HCT116 (cell line): ENCODE measurements around the gene RNF111. TPM values are rescaled to one million over a fixed set of nuclear protein-coding genes. Genes with fewer than 3 reads are reported as not detected.

ENCODE experiments used
- ATAC-seq: fragments of 200-7000 bp; cut with Tn5 transposase; 2 replicates; pipeline ENCODE4 v1.9.1; 2020; ENCODE audit warnings: mild to moderate bottlenecking, moderate library complexity
- BruUV-seq: library from RNA; stranded (reverse); fragments of 400-500 nt; replicated peaks from 2 replicates; lab custom pipeline; 2021; lab: Mats Ljungman, UMichigan
- CTCF ChIA-PET: fragments of 300-600 bp; sonication (Branson Sonifier 250); formaldehyde crosslinking; loops from one replicate; lab custom pipeline; 2021; ENCODE audit warnings: antibody characterized with exemption; lab: Charles Lee
- POLR2A ChIA-PET: fragments of 300-600, 350-600 bp; sonication (Branson Sonifier 250); formaldehyde crosslinking; loops from one replicate; lab custom pipeline; 2021; ENCODE audit warnings: antibody characterized with exemption; lab: Charles Lee
- RAD21 ChIA-PET, 2 experiments: fragments of 300-600 bp; sonication (Branson Sonifier 250); formaldehyde crosslinking; loops; one replicate each; lab custom pipeline; 2023; ENCODE audit warnings: low total read pairs in 2 of 2; ENCODE audit not compliant: uncharacterized antibody in 2 of 2, unreplicated experiment in 2 of 2, low non-redundant PET in 1 of 2; lab: Charles Lee
- DNase-seq: peaks from one replicate; pipeline ENCODE4 v3.0.0-alpha.2; 2010; ENCODE audit warnings: low read depth, low spot score
- H2AFZ ChIP-seq: fragments of 200-600 bp; shearing (Covaris generic), sonication (generic); 2 replicates; pipeline ENCODE4 v1.6.1; 2017; ENCODE audit warnings: low read depth, mixed run types, mixed read lengths, antibody characterized with exemption, low read length; ENCODE audit not compliant: poor library complexity, severe bottlenecking
- H3K27ac ChIP-seq: 2 replicates; pipeline ENCODE4 v1.5.1; 2012; ENCODE audit warnings: low read depth, low read length
- H3K27me3 ChIP-seq: fragments of 200-600 bp; sonication (generic); 2 replicates; pipeline ENCODE4 v1.6.1; 2016; ENCODE audit warnings: mixed run types, low read length, mixed read lengths; ENCODE audit not compliant: insufficient read depth
- H3K36me3 ChIP-seq, 2 experiments: fragments of 200-500 bp in 1 of 2; fragments of 200-600 bp in 1 of 2; sonication (Bioruptor generic) in 1 of 2; sonication (generic) in 1 of 2; 2 replicates each; pipeline versions ENCODE4 v1.5.1 to v1.6.1; 2014 to 2016; ENCODE audit warnings: low read length in 2 of 2, inconsistent platforms in 1 of 2, mixed read lengths in 1 of 2, mixed run types in 1 of 2; ENCODE audit not compliant: insufficient read depth in 2 of 2, control insufficient read depth in 1 of 2
- H3K4me1 ChIP-seq, 2 experiments: fragments of 200-600 bp in 1 of 2; sonication (generic) in 1 of 2; 2 replicates each; pipeline versions ENCODE4 v1.5.1 to v1.6.1; 2012 to 2017; ENCODE audit warnings: low read length in 2 of 2, inconsistent platforms in 1 of 2, mild to moderate bottlenecking in 1 of 2, mixed read lengths in 1 of 2, mixed run types in 1 of 2, moderate library complexity in 1 of 2; ENCODE audit not compliant: insufficient read depth in 2 of 2, control insufficient read depth in 1 of 2
- H3K4me2 ChIP-seq: fragments of 200-600 bp; sonication (generic); 2 replicates; pipeline ENCODE4 v1.6.1; 2017; ENCODE audit warnings: mixed run types, low read length, mixed read lengths
- H3K4me3 ChIP-seq, 2 experiments: fragments of 200-600 bp in 1 of 2; sonication (generic) in 1 of 2; replicated peaks in 1 of 2; 2 replicates each; pipeline ENCODE4 v1.5.1; 2011 to 2016; ENCODE audit warnings: low read length in 2 of 2, control low read depth in 1 of 2, low read depth in 1 of 2, mild to moderate bottlenecking in 1 of 2, mixed read lengths in 1 of 2, mixed run types in 1 of 2
- H3K79me2 ChIP-seq: fragments of 200-600 bp; sonication (generic); 2 replicates; pipeline ENCODE4 v1.6.1; 2017; ENCODE audit warnings: mild to moderate bottlenecking, mixed run types, low read length, moderate library complexity, mixed read lengths; ENCODE audit not compliant: insufficient read depth
- H3K9ac ChIP-seq: fragments of 200-600 bp; sonication (generic); 2 replicates; pipeline ENCODE4 v1.6.1; 2016; ENCODE audit warnings: low read length, mixed read lengths
- H3K9me2 ChIP-seq: fragments of 200-600 bp; sonication (generic), shearing (Covaris generic); 2 replicates; pipeline ENCODE4 v1.6.1; 2017; ENCODE audit warnings: mixed run types, mild to moderate bottlenecking, moderate library complexity; ENCODE audit not compliant: insufficient read depth
- H3K9me3 ChIP-seq, 2 experiments: fragments of 200-500 bp in 1 of 2; fragments of 200-600 bp in 1 of 2; sonication (Bioruptor generic) in 1 of 2; sonication (generic) in 1 of 2; 2 replicates each; pipeline ENCODE4 v1.6.1; 2014 to 2017; ENCODE audit warnings: low read length in 2 of 2, mixed read lengths in 2 of 2, inconsistent platforms in 1 of 2, low read depth in 1 of 2, mild to moderate bottlenecking in 1 of 2, mixed run types in 1 of 2, moderate library complexity in 1 of 2; ENCODE audit not compliant: control insufficient read depth in 1 of 2, insufficient read depth in 1 of 2
- H4K20me1 ChIP-seq: fragments of 200-600 bp; sonication (generic), shearing (Covaris generic); 2 replicates; pipeline ENCODE4 v1.6.1; 2017; ENCODE audit warnings: mixed run types, mild to moderate bottlenecking, moderate library complexity; ENCODE audit not compliant: insufficient read depth
- CEBPB ChIP-seq: IDR thresholded peaks from 2 replicates; pipeline ENCODE4 v1.6.1; 2012; ENCODE audit warnings: low read depth
- ELF1 ChIP-seq: IDR thresholded peaks from 2 replicates; pipeline ENCODE4 v1.6.1; 2012; ENCODE audit warnings: low read depth, borderline replicate concordance
- JUND ChIP-seq: IDR thresholded peaks from 2 replicates; pipeline ENCODE4 v1.6.1; 2012
- POLR2A ChIP-seq: IDR thresholded peaks from 2 replicates; pipeline ENCODE4 v1.7.0; 2011; ENCODE audit warnings: borderline replicate concordance; ENCODE audit not compliant: insufficient read depth, insufficient read length; ENCODE audit errors: extremely low read depth
- POLR2AphosphoS5 ChIP-seq: IDR thresholded peaks from 2 replicates; pipeline ENCODE4 v1.6.1; 2011; ENCODE audit warnings: mild to moderate bottlenecking, low read depth, low read length, moderate library complexity
- RAD21 ChIP-seq: IDR thresholded peaks from 2 replicates; pipeline ENCODE4 v1.6.1; 2012; ENCODE audit warnings: low read depth, mild to moderate bottlenecking
- SIN3A ChIP-seq: IDR thresholded peaks from 2 replicates; pipeline ENCODE4 v1.6.1; 2012; ENCODE audit warnings: low read depth
- SP1 ChIP-seq: IDR thresholded peaks from 2 replicates; pipeline ENCODE4 v1.6.1; 2012; ENCODE audit warnings: low read depth
- SRF ChIP-seq: IDR thresholded peaks from 2 replicates; pipeline ENCODE4 v1.6.1; 2012; ENCODE audit warnings: low read depth
- ZNF274 ChIP-seq: fragments of 200-500 bp; sonication (Bioruptor generic); IDR thresholded peaks from 2 replicates; pipeline ENCODE4 v1.6.1; 2014; ENCODE audit warnings: mild to moderate bottlenecking, low read depth, low read length, inconsistent platforms
- intact Hi-C: fragments of 100-400 bp; cut with micrococcal nuclease; formaldehyde crosslinking; loops from 2 replicates; pipeline ENCODE4 v1.10.0; 2022
- total RNA-seq: library from RNA; stranded (reverse); gene quantifications from one replicate; pipeline ENCODE4 v1.2.1, GENCODE V29; 2021; ENCODE audit not compliant: unreplicated experiment

Gene RNF111
- total RNA-seq, 1 experiment from 2014 or later: 31.5 TPM

DNA sequence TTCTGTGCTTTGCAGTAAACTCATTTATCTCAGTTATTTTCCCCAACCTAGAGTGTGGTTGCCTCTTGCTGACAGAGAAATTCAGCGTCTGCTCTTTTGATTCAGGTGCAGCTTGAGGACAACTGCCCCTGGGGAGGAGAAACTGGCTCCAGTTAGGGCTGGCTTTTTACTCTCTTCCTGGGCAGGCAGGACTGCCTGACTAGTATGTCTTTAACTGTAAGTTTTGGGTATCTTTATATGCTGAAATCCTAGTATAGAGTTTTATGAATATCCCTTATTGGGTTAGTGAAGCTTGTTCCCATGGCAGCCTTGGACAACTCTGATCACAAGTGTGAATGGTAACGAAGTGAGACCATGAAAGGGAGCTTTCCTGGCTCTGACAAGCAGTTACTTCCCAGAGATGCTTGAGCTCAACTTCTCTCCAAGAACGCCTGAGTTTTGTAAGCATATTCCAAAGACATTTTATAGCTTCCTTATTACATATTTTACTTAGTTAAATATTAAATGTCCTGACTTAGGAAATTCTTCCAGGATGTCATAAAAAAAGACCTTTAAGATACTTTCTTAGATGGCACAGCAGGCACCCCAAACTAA lies 144.6 kb downstream of the RNF111 start:
- POLR2A ChIA-PET: no interaction called here
- ATAC-seq: no peak
- BruUV-seq: no TSS peak

DNA sequence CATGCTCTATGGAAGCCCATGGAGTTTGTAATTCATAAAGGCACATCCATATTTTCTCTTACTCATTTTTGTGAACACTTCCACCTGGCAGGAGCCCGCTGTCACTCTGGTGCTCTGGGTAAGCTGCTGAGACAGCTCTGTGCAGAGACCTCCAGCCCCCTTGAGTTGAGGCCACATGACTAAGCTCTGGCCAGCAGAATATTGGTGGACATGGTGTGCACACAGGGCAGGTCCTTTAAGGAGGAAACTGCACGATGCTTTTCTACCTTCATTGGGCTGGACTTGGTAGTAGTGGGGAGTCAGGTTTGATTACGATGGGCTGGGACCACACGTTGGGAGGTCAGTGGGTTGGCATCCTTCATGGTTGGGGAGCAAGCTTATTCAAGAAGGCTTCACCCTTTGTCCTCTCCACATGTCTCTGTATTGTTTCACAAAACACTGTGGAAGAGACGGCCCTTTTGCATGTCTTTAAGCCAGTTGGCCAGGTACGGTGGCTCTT lies 146.5 kb downstream of the RNF111 start:
- peaks cover 17 to 41% of the 10 kb centered on the region in 2 experiments; a peak in 3 of 4 replicates for H3K36me3 ChIP-seq
- ATAC-seq: no peak
- intact Hi-C loops: loop anchor here (10.0 kb wide), 1 partner anchor 909 kb away; no protein-coding TSS in a partner anchor

More for the DNA sequence above, 144.6 kb downstream of the RNF111 start:
- Histone ChIP-seq H3K4me1 (no peaks in the 10 kb centered on the region), H4K20me1 (no peaks in the 10 kb centered on the region), H3K79me2 (peaks cover 41% of the 10 kb centered on the region), H3K27me3 (no peaks in the 10 kb centered on the region), H3K9me2 (no peaks in the 10 kb centered on the region), H2AFZ (no peak overlapping the region), H3K9me3 (no peaks in the 10 kb centered on the region; a peak in 1 of 4 replicates), H3K9ac (no peak overlapping the region), H3K4me3 (no peak overlapping the region), H3K36me3 (peaks cover 17 to 29% of the 10 kb centered on the region in 2 experiments; a peak in 3 of 4 replicates), H3K4me2 (no peak overlapping the region), H3K27ac (no peak overlapping the region)
- ChIA-PET CTCF (no interaction called here), RAD21 (no interaction called here)
- intact Hi-C loops: loop anchor here (10.0 kb wide), 1 partner anchor 907 kb away; no protein-coding TSS in a partner anchor
- TF ChIP-seq CEBPB: no peak
- TF ChIP-seq RAD21: no peak
- no peak for TF ChIP-seq POLR2AphosphoS5
- TF ChIP-seq SP1: no peak
- no peak for TF ChIP-seq SRF
- no peak for TF ChIP-seq ELF1
- no peak for TF ChIP-seq POLR2A
- DNase-seq: no peak

More for the DNA sequence above, 146.5 kb downstream of the RNF111 start:
- RAD21 ChIA-PET: no interaction called here
- no peak for DNase-seq
- Histone ChIP-seq H2AFZ (no peak overlapping the region), H3K27ac (no peak overlapping the region), H3K4me3 (no peak overlapping the region), H3K27me3 (no peaks in the 10 kb centered on the region), H3K9me3 (no peaks in the 10 kb centered on the region; a peak in 1 of 4 replicates)
- TF ChIP-seq SIN3A (0 out of 2 replicates have a peak, but pooled peaks have one; percentile 28), JUND (0 out of 2 replicates have a peak, but pooled peaks have one; percentile 15), ZNF274 (no peak), POLR2AphosphoS5 (peak; percentile 33; the same call in 1 of the 2 replicates)
- TF ChIP-seq, all 23 proteins: peak for 3
- H3K9ac ChIP-seq: no peak overlapping the region
- H3K79me2 ChIP-seq: peaks cover 23% of the 10 kb centered on the region
- POLR2A ChIA-PET: no interaction called here
- CTCF ChIA-PET: no interaction called here
- BruUV-seq: no TSS peak
- no peaks in the 10 kb centered on the region for H4K20me1 ChIP-seq
- H3K4me1 ChIP-seq: no peaks in the 10 kb centered on the region
- no peak overlapping the region for H3K4me2 ChIP-seq
- H3K9me2 ChIP-seq: no peaks in the 10 kb centered on the region
